ENCODE measurements around the gene RIC8B.

Gene RIC8B

DNA sequence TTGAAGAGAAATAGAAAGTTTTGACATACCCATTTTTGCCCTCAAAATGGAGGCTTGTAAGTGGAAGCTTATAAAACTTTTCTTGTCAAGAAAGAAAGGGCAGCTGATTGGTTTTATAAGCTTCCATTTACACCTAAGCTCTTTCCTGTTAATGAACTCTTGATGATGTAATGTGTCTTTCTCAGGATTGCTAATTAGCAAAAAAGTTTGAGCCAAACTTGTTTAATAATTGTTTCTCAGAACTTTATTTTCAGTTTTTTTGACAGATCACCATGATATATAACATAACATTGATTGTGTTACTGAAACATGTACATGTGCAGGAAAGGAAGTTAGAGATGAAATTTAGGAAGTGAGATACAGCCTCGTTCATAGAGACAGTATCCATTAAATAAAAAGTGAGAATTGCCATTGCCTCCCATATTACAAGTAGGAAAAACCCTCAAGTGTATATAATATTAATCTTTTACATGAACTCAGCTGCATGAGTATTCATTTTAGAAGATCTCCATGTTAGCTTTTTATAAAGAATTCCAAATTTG, 26.8 kb downstream of the RIC8B start:
- DNase-seq (ENCODE audit: low read depth in 1 of 2, low spot score in 1 of 2): no peak

DNA sequence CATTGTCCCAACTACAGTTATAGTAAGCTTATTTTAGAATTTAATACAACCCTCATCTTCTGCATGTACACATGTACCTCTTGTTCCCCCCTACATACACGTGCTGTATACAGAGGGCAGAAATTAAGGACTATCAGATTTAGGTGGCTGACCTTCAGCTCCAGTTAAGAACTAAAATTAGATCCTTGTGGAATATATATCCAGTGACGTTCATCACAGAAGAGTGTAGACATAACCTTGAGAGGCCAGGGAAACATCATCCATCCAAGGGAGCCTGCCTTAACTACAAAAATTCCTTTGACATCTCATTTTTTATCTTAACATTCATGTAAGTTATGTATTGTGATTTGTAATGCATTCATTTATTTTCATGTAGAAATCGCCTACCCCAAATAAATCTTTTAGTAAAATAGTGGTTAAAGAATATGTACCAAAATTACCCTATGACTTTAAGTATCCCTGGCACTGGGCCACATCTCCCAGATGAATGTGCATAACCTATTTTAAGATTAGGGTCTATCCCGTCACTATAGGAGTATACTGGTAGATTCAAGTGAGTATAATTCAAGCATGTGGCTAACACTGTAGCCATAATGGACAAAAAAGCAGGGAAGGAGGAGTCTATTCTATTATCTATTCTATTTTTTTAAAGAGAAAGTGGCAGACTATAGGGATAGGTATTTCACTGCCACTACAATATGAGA, 27.5 kb downstream of the RIC8B start:
- DNase-seq (ENCODE audit: low read depth in 1 of 2, low spot score in 1 of 2): no peak

DNA sequence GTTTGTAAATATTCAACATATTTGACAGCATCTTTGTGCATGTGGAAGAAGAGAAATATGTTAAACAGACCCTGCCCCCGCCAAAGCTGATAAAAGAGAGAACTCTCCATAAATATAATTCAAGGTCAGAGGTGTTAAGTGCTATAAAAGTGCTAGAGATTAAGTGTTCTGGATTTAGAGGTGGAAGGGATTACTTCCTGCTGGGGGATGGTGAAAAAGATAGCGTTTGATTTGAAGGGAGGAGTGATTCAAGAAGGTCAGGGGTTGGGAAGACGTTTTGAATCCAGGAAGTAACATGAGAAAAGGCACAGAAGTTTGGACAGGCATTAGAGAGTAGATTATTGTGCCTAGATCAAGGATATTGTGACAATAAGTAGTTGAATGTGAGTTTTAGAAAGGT, 30.2 kb downstream of the RIC8B start:
- DNase-seq (ENCODE audit: low read depth in 1 of 2, low spot score in 1 of 2): no peak

DNA sequence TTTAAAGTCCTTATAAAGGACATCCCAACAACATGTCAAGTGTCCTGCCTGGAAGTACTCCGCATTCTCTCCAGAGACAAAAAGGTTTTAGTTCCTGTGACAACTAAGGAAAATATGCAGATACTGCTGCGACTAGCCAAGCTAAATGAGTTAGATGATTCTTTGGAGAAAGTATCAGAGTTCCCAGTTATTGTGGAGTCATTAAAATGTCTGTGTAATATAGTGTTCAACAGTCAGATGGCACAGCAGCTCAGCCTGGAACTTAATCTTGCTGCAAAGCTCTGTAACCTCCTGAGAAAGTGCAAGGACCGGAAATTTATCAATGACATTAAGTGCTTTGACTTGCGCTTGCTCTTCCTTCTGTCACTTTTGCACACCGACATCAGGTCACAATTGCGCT, 40.2 kb downstream of the RIC8B start:
- DNase-seq (ENCODE audit: low read depth in 1 of 2, low spot score in 1 of 2): no peak

DNA sequence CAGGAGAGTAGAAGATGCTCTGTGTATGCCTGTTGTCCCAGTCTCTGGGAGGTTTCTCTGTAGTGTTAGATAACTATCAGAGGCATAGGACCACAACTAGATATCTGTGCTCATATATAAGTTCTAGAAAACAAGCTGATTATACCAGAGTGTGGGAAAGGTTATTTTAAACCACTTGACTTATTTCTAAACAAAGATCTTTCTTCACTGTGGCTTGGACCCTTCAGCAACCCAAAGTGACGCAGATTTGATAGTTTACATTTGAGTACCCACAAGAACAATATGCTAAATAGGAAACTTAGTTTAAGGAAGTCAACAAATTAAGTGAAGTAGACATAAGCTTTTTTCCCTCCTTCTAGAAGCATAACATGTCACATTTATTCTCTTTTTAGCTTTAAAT, 41.3 kb downstream of the RIC8B start:
- no peak for DNase-seq (ENCODE audit: low read depth in 1 of 2, low spot score in 1 of 2)

DNA sequence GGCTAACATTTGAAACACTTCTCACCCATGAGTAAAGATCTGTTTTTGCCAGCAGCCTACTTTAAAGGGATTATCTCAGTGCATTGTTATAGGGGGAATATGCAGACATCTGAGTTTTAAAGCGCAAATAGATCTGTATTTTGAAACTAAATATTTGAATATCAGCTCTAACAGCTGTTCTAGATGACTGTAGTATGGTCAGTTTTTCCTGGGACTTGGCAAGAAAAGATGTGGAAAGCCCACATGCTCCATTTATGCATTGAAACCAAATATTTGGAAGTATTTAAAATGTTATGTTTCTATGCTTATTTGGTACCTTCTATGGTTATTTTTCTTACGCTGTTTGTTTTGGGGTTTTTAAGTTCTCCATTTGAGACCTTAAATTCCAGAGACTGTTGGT, 41.7 kb downstream of the RIC8B start:
- no peak for DNase-seq (ENCODE audit: low read depth in 1 of 2, low spot score in 1 of 2)

DNA sequence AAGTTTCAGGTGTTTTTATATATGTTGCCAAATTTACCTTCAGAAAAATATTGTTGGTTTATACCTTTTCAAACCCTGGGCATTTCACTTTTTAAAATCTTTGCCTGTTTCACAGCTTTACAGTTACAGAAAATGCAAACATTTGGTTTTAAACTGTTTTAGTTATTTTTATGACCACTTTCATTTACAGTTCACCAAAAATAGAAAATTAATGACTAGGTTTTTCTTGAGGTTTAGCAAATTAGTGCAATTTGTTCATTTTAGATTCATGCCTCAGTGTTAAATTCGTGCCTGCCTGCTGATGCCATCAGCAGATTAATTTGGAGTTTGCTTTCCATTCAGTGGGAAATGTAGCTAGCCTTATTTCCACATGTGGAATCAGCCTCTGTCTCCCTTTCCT, 45.5 kb downstream of the RIC8B start:
- no peak for DNase-seq (ENCODE audit: low read depth in 1 of 2, low spot score in 1 of 2)

DNA sequence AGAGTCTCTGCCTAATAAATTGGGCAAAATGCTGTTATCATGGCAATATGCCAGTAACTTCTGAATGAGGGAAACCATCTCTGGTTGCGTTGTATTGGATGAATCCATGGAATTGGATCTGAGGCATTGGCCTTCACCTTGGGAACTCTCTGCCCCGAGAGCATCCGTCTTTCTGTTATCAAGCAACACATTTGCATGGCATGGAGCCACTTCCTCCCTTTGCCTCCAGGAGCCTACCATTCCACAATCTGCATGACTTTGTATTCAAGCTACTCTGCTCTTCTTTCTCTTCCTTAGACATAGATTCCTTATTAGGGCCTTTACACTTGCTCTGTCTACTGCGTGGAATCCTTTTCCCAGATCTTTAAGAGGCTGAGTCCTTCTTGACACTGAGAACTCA, 57.2 kb downstream of the RIC8B start:
- no peak for DNase-seq (ENCODE audit: low read depth in 1 of 2, low spot score in 1 of 2)

DNA sequence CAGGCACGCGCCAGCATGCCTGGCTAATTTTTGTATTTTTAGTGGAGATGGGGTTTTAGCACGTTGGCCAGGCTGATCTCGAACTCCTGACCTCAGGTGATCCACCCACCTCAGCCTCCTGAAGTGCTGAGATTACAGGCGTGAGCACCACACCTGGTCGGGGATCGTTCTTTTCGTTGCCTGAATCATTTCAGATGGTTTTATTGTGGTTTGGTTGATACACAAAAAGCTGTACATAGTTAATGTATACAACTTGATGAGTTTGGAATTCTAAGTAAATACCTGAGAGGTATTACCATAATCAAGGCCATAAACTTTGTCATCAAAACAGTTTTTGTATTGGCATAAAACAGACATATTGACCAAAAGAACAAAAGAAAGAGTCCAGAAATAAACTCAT, 63.3 kb downstream of the RIC8B start:
- DNase-seq (ENCODE audit: low read depth in 1 of 2, low spot score in 1 of 2): no peak

DNA sequence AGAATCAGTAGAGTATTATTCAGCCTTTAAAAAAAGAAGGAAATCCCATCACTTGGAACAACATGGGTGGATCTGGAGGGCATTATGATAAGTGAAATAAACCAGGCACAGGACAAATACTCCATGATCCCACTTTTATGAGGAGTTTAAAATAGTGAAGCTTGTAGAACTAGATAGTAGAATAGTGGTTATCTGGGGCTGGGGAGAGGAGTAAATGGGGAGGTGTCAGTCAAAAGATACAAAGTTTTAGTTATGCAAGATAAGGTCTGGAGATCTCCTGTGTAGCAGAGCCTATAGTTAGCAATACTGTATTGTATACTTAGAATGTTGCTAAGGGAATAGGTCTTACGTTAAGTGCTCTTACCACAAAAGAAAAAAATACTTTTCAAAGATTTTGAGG, 64.9 kb downstream of the RIC8B start:
- no peak for DNase-seq (ENCODE audit: low read depth in 1 of 2, low spot score in 1 of 2)

DNA sequence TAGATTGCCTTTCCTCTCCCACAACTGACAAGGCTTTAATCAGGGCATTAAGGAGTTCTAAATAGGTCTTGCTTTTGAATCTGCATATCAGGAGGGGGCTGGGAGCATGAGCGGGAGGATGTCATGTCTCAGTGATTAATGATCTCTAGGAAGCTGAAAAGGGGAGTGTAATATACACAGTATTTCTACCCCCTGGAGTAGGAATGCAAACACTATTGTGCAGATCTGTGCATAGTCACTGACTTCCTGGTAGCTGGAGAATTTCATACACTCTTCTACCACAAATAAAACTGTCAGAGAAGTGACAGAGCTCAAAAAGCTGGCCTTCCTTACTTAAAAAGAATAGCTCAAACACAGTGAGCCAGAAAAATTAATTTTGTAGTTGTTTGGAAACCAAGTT, 65.8 kb downstream of the RIC8B start:
- DNase-seq (ENCODE audit: low read depth in 1 of 2, low spot score in 1 of 2): no peak

DNA sequence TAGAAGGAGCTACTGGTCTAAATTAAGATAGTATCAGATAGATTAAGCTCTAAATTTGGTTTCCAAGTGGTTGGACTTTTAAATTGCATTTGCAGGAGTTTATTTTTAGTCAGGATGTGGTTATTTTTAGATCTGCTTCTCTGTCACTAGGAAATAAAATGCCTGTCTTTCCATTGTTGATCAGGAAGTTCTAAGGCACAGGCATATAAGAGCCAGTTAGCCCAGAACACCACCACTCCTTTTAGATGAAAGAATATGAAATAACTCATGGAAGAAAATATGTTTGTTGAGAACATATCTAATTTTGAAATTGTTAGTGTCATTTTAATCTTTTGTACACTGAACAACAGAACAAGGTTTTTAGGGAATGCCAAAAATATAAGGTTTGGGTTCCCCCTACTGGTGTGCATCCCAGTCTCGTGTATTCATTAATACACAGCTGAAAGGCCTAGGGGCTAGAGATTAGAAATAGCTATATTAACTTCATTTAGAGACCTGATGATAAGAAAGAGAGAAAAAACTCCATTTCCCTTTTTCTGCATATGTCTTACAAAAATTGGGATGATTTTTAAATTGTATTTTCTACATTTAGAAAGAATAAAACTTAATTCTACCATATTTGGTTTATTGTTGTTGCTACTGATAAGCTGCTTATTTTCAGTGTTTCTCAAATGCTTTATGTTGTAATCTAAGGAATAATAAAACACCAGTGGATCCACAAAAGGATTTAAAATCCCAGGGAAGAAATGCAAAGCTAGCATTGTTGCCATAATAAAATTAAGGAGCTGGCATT, 67.2 kb downstream of the RIC8B start:
- DNase-seq (ENCODE audit: low read depth in 1 of 2, low spot score in 1 of 2): no peak

DNA sequence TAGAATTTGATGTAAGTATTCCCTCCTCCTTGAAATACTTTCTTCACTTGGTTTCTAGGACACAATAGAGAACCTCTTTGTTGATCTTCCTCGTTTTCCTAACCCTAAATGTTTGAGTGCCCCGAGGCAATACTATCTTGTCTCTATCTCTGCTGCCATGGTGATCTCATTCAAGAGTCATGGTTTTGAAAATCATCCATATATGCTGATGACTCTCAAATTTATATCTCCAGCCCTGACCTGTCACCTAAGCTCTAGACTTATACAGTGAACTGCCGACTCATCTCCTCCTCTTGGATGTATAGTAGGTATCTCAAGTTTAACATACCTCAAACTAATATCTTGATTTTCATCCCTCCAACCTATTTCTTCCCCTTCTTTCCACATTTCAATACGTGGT, 71.4 kb downstream of the RIC8B start:
- DNase-seq (ENCODE audit: low read depth in 1 of 2, low spot score in 1 of 2): no peak

DNA sequence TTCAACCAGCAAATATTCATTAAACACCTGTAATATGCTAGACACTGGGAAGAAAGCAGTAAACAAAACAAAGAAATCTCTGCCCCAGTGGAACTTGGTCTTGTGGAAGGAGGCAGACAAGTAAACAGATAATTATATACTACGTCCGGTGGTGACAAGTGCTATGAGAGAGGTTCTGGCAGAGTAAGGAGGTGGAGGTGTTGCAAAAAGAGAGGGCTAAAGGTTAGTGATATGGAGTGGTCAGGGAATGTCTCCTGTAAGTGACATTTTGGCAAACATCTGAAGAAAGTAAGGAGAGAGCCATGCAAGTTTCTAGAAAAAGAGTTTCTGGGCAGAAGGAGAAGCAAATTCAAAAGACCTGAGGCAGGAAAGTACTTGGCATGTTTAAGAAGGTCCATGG, 73.4 kb downstream of the RIC8B start:
- DNase-seq (ENCODE audit: low read depth in 1 of 2, low spot score in 1 of 2): no peak

DNA sequence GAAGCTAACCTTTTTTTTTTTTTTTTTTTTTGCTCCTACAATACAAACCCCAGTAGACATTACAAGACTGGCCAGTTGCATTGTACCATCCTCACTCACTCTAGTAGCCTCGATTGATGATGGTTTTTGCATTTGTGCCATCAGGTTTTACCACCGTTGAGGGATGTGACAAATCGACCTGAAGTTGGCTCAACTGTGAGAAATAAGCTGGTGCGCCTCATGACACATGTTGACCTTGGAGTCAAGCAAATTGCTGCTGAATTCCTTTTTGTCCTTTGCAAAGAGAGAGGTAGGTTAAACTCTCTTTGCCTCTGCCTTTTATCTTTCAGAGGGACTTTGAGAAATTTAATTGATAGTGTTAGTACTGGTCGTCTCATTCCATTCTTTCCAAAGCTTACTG, 76.8 kb downstream of the RIC8B start:
- DNase-seq (ENCODE audit: low read depth in 1 of 2, low spot score in 1 of 2): no peak

DNA sequence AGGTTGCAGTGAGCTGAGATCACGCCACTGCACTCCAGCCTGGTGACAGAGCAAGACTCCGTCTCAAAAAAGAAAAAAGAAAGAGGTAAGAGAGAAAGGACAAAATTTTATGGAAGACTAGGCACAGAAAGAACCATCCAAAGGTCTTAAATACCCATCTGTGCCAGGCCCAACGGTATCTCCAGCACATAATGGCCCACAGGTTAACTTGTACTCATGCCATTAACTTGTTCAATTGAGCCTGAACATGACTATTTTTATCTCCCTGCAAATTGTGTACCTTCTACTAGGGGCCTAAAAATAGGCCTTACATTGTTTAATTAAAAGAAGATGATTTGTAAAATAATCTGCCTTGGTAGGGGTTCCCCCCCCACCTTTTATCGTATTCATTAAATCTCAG, 80.2 kb downstream of the RIC8B start:
- DNase-seq (ENCODE audit: low read depth in 1 of 2, low spot score in 1 of 2): no peak

DNA sequence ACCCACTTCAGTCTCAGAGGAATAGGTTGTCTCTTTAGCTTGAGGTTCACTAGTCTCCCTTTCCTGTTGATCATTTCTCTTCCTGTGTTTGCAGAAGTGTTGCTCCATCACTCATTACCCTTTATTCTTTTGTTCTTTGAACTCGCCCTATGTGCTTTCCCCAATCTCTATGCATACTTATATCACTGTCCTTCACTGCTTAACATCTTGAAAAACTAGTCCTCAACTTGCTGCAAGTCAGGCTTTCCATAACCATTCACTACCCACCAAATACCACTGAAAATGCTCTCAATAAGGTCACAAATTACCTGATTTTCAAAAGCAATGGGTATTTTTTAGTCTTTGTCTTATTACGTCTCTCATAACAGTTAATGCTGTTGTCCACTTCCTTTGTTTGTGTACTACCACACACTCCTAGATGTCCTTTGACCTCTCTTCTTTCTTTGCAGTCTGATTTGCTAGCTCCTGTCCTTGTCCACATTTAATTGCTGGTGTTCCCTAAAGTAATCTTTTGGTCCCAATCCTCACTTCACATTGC, 80.8 kb downstream of the RIC8B start:
- DNase-seq (ENCODE audit: low read depth in 1 of 2, low spot score in 1 of 2): no peak

DNA sequence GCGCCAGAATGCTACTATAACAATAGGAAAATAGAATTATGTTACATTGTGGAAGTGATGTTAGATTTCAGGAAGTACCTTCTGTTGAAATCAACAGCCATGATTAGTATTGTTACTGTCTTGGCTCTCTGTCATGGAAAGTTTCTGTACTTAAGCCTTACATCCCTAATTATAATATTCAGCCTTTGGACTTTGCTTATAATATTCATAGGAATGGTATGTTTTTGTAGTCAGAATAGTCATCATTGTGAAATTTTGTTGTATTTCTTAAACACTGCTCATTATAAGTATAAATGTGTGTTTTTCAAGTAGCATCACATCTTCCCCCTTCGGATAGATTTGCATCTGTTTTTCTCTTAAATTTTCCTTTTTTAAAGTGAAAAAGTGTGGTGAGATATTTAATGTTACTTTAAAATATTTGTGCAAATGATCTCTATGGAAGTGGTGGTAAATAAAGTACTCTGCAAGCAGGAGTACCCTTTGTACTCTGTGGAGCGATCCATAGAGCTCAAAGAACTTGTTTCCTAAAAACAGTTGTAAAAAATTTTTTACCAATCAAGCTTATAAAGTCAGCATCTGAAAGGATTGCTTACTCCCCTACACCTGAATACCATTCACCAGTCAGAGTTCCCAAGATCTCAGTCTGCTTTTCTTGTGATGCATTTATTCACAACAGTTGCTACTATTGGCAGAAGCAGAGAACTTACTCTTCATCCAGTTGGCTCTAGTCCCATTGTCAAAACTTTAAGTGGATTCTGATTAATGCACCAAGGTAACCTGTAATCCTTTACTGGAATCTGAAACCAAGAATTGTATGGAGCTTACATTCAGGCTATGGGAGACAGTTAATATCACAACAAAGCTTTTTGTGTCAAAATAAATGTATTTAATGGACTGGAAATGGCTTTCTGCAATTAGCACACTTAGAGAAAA, 87.8 kb downstream of the RIC8B start:
- no peak for DNase-seq (ENCODE audit: low read depth in 1 of 2, low spot score in 1 of 2)

DNA sequence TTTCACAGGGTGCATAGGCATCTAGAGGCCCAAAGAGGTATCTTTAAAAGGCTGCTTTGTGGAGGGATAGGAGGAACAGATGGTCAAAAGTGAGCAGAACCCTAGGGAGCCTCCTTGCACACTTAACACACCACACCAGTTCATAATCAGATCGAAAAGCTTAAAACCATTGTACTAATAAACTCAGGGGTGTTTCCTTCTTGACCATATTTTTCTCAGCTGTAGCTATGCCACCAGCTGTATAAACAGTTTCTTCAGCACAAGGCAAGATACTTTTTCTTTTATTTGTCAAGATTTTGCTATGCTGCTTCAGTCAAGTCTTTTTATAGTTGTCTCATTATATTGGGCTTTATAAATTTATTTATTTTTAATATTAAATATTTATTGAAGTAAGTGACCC, 88.7 kb downstream of the RIC8B start:
- no peak for DNase-seq (ENCODE audit: low read depth in 1 of 2, low spot score in 1 of 2)

DNA sequence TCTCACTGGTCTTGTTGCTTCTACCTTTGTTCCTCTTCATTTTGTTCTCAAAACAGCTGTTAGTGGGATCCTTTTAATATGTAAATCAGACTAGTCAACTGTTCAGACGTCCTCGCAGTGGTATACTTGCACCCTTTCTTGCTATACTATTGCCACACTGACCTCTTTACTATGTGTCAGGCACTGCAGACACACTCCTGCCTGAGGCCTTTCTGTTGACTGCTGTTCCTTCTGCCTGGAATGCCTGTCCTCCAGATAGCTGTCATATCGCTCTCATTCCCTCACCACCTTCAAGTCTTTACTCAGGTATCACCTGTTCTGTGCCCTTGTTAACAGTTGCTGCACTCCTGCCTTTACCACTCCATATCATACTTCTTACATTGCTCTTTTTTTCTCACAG, 91.2 kb downstream of the RIC8B start:
- DNase-seq (ENCODE audit: low read depth in 1 of 2, low spot score in 1 of 2): no peak

DNA sequence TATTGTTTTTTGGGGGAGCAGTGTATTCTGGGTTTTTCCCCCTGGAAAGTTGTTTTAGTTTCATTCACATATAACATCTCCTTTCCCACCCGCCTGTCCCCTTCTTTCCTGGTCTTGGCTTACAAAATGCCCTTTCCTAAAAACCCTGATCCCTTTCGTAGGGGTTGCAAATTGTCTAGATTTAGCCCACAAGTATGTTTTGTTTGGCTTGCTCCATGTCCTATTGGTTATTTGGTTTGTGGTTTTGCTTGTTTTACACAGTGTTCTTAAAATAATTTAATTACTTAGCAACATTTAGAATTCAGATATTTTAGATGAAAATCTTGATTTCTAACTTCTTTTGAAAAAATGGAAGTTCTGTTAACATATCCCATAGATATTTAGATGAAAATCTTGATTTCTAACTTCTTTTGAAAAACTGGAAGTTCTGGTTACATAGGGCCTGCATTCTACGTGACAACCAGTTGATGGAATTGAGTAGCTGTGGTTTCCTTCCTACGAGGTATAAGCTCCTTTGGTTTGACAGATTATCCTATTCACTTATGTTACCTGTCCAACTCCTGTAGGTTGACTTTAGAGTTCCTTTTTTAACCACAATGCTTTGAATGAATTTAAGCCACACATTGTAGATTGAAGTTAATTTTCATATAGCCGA, 92.1 kb downstream of the RIC8B start:
- no peak for DNase-seq (ENCODE audit: low read depth in 1 of 2, low spot score in 1 of 2)
